ENCODE data around the gene WDR7.

The WDR7 gene

DNA sequence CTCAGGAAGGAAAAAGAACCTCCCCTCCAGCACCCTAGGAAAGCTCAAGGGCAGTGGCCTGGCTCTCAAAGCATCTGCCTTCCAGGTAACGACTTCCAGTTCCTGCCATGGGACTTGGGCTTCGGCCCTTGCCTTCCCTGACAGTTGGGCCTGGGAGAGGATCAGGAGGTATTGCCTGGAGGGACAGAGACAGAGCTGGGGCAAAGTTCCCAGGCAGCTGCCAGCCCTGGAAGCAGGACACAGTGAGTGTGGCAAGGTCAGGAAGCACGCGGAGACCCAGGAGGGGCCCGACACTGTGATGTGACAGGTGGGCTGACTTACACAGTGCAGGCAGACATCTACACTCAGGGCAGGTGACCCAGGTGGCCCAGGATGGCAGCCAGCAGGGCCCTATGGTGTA lies 408.2 kb downstream of the WDR7 start:
- no CpG with 5 or more reads among the region's 5 CpGs for WGBS, 2 donors (ENCODE audit: extremely low coverage in 2 of 2, insufficient read length in 2 of 2, insufficient replicate concordance in 1 of 2)
- no peaks in the 10 kb centered on the region for H3K36me3 ChIP-seq (replicated peaks in 1 of 2; ENCODE audit: control insufficient read depth in 2 of 2, insufficient read depth in 2 of 2, low read length in 2 of 2)

GRCh38 chr18:57060814-57061213 lies 409.7 kb downstream of the WDR7 start:
- Histone ChIP-seq H2AFZ (ENCODE audit: low read length) (no peak overlapping the region), H3K79me1 (ENCODE audit: low read depth, low read length) (no peaks in the 10 kb centered on the region), H2BK12ac (ENCODE audit: low read length) (no peak overlapping the region), H3K18ac (ENCODE audit: low read length) (no peak overlapping the region), H3K4me1 (ENCODE audit: control insufficient read depth in 2 of 2, insufficient read depth in 1 of 2, low read depth in 1 of 2, low read length in 2 of 2) (peaks cover 4 to 14% of the 10 kb centered on the region in 2 donors), H3K27ac (replicated peaks; ENCODE audit: low read length) (no peak overlapping the region), H2AK5ac (ENCODE audit: low read depth, low read length) (no peak overlapping the region), H3K4ac (ENCODE audit: low read length) (no peak overlapping the region), H3K27me3 (ENCODE audit: control insufficient read depth in 3 of 3, insufficient read depth in 3 of 3, low read depth in 1 of 3, low read length in 3 of 3) (peaks cover 0 to 25% (median 0%) of the 10 kb centered on the region in 3 experiments), H3K4me2 (ENCODE audit: insufficient read depth, low read length, poor library complexity, severe bottlenecking) (no peak overlapping the region), H3K14ac (ENCODE audit: low read length) (no peak overlapping the region), H4K91ac (ENCODE audit: low read depth, low read length, poor library complexity) (no peak overlapping the region), H3K23ac (ENCODE audit: low read depth, low read length, poor library complexity) (no peak overlapping the region), H2BK5ac (ENCODE audit: low read length) (no peak overlapping the region), H2BK15ac (ENCODE audit: low read length) (no peak overlapping the region), H2BK120ac (ENCODE audit: low read depth, low read length) (no peak overlapping the region), H4K8ac (ENCODE audit: low read depth, low read length) (no peak overlapping the region), H3K36me3 (replicated peaks in 1 of 2; ENCODE audit: control insufficient read depth in 2 of 2, insufficient read depth in 2 of 2, low read length in 2 of 2) (no peaks in the 10 kb centered on the region), H3K9me3 (replicated peaks in 1 of 2; ENCODE audit: control insufficient read depth in 2 of 2, insufficient read depth in 1 of 2, low read depth in 1 of 2, low read length in 2 of 2) (no peaks in the 10 kb centered on the region), H3K4me3 (ENCODE audit: low read length in 2 of 2) (no peak overlapping the region), H3K9ac (ENCODE audit: low read depth, low read length, poor library complexity) (no peak overlapping the region)
- no peak for DNase-seq (ENCODE audit: low spot score)
- no CpG with 5 or more reads among the region's 8 CpGs for WGBS, 2 donors (ENCODE audit: extremely low coverage in 2 of 2, insufficient read length in 2 of 2, insufficient replicate concordance in 1 of 2)

More for the DNA sequence above, 408.2 kb downstream of the WDR7 start:
- H3K27me3 ChIP-seq (ENCODE audit: control insufficient read depth in 3 of 3, insufficient read depth in 3 of 3, low read depth in 1 of 3, low read length in 3 of 3) = peaks cover 0 to 25% (median 0%) of the 10 kb centered on the region in 3 experiments
- peak overlapping the region; percentile 48 for H2BK12ac ChIP-seq (ENCODE audit: low read length)
- no peak overlapping the region for H3K4me2 ChIP-seq (ENCODE audit: insufficient read depth, low read length, poor library complexity, severe bottlenecking)
- peak overlapping the region; percentile 33 for H2AK5ac ChIP-seq (ENCODE audit: low read depth, low read length)
- no peak overlapping the region for H3K23ac ChIP-seq (ENCODE audit: low read depth, low read length, poor library complexity)
- no peak for DNase-seq (ENCODE audit: low spot score)
- no peak overlapping the region for H3K4me3 ChIP-seq (ENCODE audit: low read length in 2 of 2)
- H3K9ac ChIP-seq (ENCODE audit: low read depth, low read length, poor library complexity) = no peak overlapping the region
- no peak overlapping the region for H2AFZ ChIP-seq (ENCODE audit: low read length)
- H4K91ac ChIP-seq (ENCODE audit: low read depth, low read length, poor library complexity) = no peak overlapping the region
- peak overlapping the region; percentile 41 for H3K18ac ChIP-seq (ENCODE audit: low read length)
- no peak overlapping the region for H2BK5ac ChIP-seq (ENCODE audit: low read length)
- no peaks in the 10 kb centered on the region for H3K9me3 ChIP-seq (replicated peaks in 1 of 2; ENCODE audit: control insufficient read depth in 2 of 2, insufficient read depth in 1 of 2, low read depth in 1 of 2, low read length in 2 of 2)
- H3K79me1 ChIP-seq (ENCODE audit: low read depth, low read length) = no peaks in the 10 kb centered on the region
- no peak overlapping the region for H2BK120ac ChIP-seq (ENCODE audit: low read depth, low read length)
- H4K8ac ChIP-seq (ENCODE audit: low read depth, low read length) = no peak overlapping the region
- no peak overlapping the region for H3K4ac ChIP-seq (ENCODE audit: low read length)
- H3K4me1 ChIP-seq (ENCODE audit: control insufficient read depth in 2 of 2, insufficient read depth in 1 of 2, low read depth in 1 of 2, low read length in 2 of 2) = peaks cover 4 to 14% of the 10 kb centered on the region in 2 donors
- no peak overlapping the region for H2BK15ac ChIP-seq (ENCODE audit: low read length)
- no peak overlapping the region for H3K27ac ChIP-seq (replicated peaks; ENCODE audit: low read length)
- peak overlapping the region; percentile 79 for H3K14ac ChIP-seq (ENCODE audit: low read length)

GRCh38 chr18:57062178-57062577 lies 411.0 kb downstream of the WDR7 start:
- peaks cover 4 to 14% of the 10 kb centered on the region in 2 donors for H3K4me1 ChIP-seq (ENCODE audit: control insufficient read depth in 2 of 2, insufficient read depth in 1 of 2, low read depth in 1 of 2, low read length in 2 of 2)
- no peak overlapping the region for H3K4ac ChIP-seq (ENCODE audit: low read length)
- no peak overlapping the region for H3K4me2 ChIP-seq (ENCODE audit: insufficient read depth, low read length, poor library complexity, severe bottlenecking)
- no peak overlapping the region for H2BK15ac ChIP-seq (ENCODE audit: low read length)
- H3K79me1 ChIP-seq (ENCODE audit: low read depth, low read length) = no peaks in the 10 kb centered on the region
- peak overlapping the region; percentile 5 for H3K14ac ChIP-seq (ENCODE audit: low read length)
- H2BK120ac ChIP-seq (ENCODE audit: low read depth, low read length) = no peak overlapping the region
- H2AFZ ChIP-seq (ENCODE audit: low read length) = no peak overlapping the region
- H3K36me3 ChIP-seq (replicated peaks in 1 of 2; ENCODE audit: control insufficient read depth in 2 of 2, insufficient read depth in 2 of 2, low read length in 2 of 2) = no peaks in the 10 kb centered on the region
- no peak overlapping the region for H3K4me3 ChIP-seq (ENCODE audit: low read length in 2 of 2)
- no peak overlapping the region for H2BK12ac ChIP-seq (ENCODE audit: low read length)
- DNase-seq (ENCODE audit: low spot score) = no peak
- no CpG with 5 or more reads among the region's 4 CpGs for WGBS, 2 donors (ENCODE audit: extremely low coverage in 2 of 2, insufficient read length in 2 of 2, insufficient replicate concordance in 1 of 2)
- no peak overlapping the region for H4K91ac ChIP-seq (ENCODE audit: low read depth, low read length, poor library complexity)
- H2BK5ac ChIP-seq (ENCODE audit: low read length) = no peak overlapping the region
- no peak overlapping the region for H3K9ac ChIP-seq (ENCODE audit: low read depth, low read length, poor library complexity)
- no peak overlapping the region for H3K27ac ChIP-seq (replicated peaks; ENCODE audit: low read length)
- H3K23ac ChIP-seq (ENCODE audit: low read depth, low read length, poor library complexity) = no peak overlapping the region
- H4K8ac ChIP-seq (ENCODE audit: low read depth, low read length) = no peak overlapping the region
- H3K18ac ChIP-seq (ENCODE audit: low read length) = peak overlapping the region; percentile 54
- peaks cover 0 to 25% (median 0%) of the 10 kb centered on the region in 3 experiments for H3K27me3 ChIP-seq (ENCODE audit: control insufficient read depth in 3 of 3, insufficient read depth in 3 of 3, low read depth in 1 of 3, low read length in 3 of 3)
- H3K9me3 ChIP-seq (replicated peaks in 1 of 2; ENCODE audit: control insufficient read depth in 2 of 2, insufficient read depth in 1 of 2, low read depth in 1 of 2, low read length in 2 of 2) = no peaks in the 10 kb centered on the region
- H2AK5ac ChIP-seq (ENCODE audit: low read depth, low read length) = no peak overlapping the region

- Histone ChIP-seq H3K4me3 (ENCODE audit: low read length in 2 of 2) (no peak overlapping the region), H3K23ac (ENCODE audit: low read depth, low read length, poor library complexity) (no peak overlapping the region), H3K36me3 (replicated peaks in 1 of 2; ENCODE audit: control insufficient read depth in 2 of 2, insufficient read depth in 2 of 2, low read length in 2 of 2) (no peaks in the 10 kb centered on the region), H2BK12ac (ENCODE audit: low read length) (no peak overlapping the region), H3K9ac (ENCODE audit: low read depth, low read length, poor library complexity) (no peak overlapping the region), H3K18ac (ENCODE audit: low read length) (peak overlapping the region; percentile 81), H3K14ac (ENCODE audit: low read length) (no peak overlapping the region), H2BK120ac (ENCODE audit: low read depth, low read length) (no peak overlapping the region), H3K4me2 (ENCODE audit: insufficient read depth, low read length, poor library complexity, severe bottlenecking) (no peak overlapping the region), H4K8ac (ENCODE audit: low read depth, low read length) (no peak overlapping the region), H2BK15ac (ENCODE audit: low read length) (peak overlapping the region; percentile 19), H3K27ac (replicated peaks; ENCODE audit: low read length) (no peak overlapping the region), H3K27me3 (ENCODE audit: control insufficient read depth in 3 of 3, insufficient read depth in 3 of 3, low read depth in 1 of 3, low read length in 3 of 3) (peaks cover 0 to 28% (median 0%) of the 10 kb centered on the region in 3 experiments), H2AFZ (ENCODE audit: low read length) (no peak overlapping the region), H2AK5ac (ENCODE audit: low read depth, low read length) (peak overlapping the region; percentile 31), H3K4me1 (ENCODE audit: control insufficient read depth in 2 of 2, insufficient read depth in 1 of 2, low read depth in 1 of 2, low read length in 2 of 2) (peaks cover 4 to 14% of the 10 kb centered on the region in 2 donors), H3K4ac (ENCODE audit: low read length) (no peak overlapping the region), H3K9me3 (replicated peaks in 1 of 2; ENCODE audit: control insufficient read depth in 2 of 2, insufficient read depth in 1 of 2, low read depth in 1 of 2, low read length in 2 of 2) (no peaks in the 10 kb centered on the region), H3K79me1 (ENCODE audit: low read depth, low read length) (no peaks in the 10 kb centered on the region), H4K91ac (ENCODE audit: low read depth, low read length, poor library complexity) (no peak overlapping the region), H2BK5ac (ENCODE audit: low read length) (no peak overlapping the region)
- no CpG with 5 or more reads among the region's 11 CpGs for WGBS, 2 donors (ENCODE audit: extremely low coverage in 2 of 2, insufficient read length in 2 of 2, insufficient replicate concordance in 1 of 2)
- no peak for DNase-seq (ENCODE audit: low spot score)
Measured at GRCh38 chr18:57062844-57063243, 411.7 kb downstream of the WDR7 start.

Data from neuronal stem cell (in vitro differentiated cells).